ENCODE data around the gene PLET1.

DNA sequence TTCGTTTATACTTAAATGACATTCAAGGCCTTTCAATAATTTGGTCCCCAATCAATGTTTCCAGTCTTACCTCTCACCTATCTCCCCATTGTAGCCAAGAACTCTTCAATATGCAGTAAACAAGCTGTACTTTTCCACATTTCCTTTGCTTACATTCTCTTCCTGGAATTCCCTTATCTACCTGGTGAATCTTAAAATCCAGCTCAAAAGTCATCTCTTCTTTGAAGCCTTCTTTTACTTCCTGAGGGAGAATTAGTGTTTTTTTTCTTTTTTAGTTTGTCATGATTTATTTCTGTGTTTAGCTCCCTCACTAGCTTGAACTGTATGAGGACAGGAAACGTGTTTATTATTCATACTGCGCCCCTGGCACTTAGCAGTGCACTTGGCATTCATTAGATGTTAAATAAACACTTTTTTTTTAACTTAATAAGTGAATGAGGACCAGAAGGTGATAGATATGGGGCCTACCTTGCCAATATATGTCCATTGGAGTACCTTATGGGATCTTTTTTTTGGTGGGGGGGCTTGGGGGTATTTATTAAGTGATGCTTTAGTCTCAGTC lies 39.3 kb downstream of the PLET1 start:
- TF ChIP-seq POLR2A (IDR thresholded peaks at IDR 0.05) (no peak), CTCF (IDR thresholded peaks at IDR 0.05 in 8 of 11, conservative IDR thresholded peaks at IDR 0.05 in 3 of 11) (no peak)
